Fibroblast of skin of right biceps (primary cell): ENCODE results near the gene KRTAP5-9.
"Not testable (repeated sequence)": the region's sequence is repeated elsewhere in the genome, so short reads cannot be mapped to it uniquely, and the experiment has no call there.

Source experiments
- DNase-seq: peaks from one replicate; pipeline ENCODE4 v3.0.0-alpha.2; 2013

The KRTAP5-9 gene

DNA sequence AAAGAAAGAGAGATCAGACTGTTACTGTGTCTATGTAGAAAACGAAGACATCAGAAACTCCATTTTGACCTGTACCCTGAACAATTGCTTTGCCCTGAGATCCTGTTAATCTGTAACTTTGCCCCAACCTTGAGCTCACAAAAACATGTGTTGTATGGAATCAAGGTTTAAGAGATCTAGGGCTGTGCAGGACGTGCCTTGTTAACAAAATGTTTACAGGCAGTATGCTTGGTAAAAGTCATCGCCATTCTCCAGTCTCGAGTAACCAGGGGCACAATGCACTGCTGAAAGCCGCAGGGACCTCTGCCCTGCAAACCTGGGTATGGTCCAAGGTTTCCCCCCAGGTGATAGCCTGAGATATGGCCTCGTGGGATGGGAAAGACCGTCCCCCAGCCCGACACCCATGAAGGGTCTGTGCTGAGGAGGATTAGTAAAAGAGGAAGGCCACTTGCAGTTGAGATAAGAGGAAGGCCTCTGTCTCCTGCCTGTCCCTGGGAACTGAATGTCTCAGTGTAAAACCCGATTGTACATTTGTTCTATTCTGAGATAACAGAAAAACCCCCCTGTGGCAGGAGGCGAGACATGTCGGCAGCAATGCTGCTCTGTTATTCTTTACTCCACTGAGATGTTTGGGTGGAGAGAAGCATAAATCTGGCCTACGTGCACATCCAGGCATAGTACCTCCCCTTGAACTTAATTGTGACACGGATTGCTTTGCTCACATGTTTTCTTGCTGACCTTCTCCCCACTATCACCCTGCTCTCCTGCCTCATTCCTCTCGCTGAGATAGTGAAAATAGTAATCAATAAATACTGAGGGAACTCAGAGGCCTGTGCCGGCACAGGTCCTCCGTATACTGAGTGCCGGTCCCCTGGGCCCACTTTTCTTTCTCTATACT lies 13.3 kb upstream of the KRTAP5-9 start:
- not testable (repeated sequence) for DNase-seq

DNA sequence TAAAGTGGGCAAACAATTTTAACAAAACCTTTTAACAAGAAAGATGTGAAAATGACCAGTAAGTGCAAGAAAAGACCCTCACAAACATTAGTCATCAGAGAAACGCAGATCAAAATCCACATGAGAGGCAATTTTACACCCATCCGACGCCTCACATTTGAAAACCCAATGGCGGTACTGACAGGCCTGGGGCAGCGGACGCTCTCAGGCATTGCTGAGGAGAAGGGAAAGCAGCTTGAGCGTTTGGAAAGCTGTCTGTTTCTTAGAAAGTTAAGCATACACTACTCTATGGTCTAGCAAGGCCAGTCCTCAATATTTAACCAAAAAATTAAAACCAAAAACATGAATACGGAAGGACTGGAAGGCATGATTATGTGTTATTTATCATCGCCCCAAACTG lies 12.4 kb upstream of the KRTAP5-9 start:
- DNase-seq: no peak

DNA sequence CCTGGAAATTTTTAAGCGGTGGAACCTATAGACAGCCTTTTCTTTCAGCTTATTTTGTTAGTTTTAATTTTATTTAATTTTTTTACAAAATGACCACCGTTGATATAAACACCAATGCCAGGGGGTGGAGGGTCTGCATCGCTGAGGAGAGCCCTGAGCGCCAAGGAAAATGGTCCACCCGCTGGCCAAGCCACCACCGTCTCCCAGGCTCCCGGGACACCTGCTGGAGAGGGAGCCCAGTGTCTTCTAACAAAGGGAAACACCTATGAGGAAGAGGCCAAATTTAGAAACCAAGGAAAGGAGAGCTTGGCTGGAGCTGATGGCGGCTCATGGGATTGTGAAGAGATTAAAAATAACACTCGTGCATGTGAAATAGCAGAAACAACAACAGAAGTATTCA lies 10.7 kb upstream of the KRTAP5-9 start:
- DNase-seq: no peak

DNA sequence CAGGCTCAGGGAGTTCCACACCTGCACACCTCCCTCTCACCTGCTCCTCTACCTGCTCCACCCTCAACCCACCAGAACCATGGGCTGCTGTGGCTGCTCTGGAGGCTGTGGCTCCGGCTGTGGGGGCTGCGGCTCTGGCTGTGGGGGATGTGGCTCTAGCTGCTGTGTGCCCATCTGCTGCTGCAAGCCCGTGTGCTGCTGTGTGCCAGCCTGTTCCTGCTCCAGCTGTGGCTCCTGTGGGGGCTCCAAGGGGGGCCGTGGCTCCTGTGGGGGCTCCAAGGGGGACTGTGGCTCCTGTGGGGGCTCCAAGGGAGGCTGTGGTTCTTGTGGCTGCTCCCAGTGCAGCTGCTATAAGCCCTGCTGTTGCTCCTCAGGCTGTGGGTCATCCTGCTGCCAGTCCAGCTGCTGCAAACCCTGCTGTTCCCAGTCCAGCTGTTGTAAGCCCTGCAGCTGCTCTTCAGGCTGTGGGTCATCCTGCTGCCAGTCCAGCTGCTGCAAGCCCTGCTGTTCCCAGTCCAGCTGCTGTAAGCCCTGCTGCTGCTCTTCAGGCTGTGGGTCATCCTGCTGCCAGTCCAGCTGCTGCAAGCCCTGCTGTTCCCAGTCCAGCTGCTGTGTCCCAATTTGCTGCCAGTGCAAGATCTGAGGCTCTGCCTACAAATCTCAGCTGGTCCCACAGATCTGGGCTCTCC lies 10.1 kb upstream of the KRTAP5-9 start, which contains the start of gene KRTAP5-8:
Gene KRTAP5-8 (plus strand): TSS at position 49 of the 689 bp plus-strand sequence. CDS start 31 bp downstream, at position 80.
- DNase-seq: not testable (repeated sequence)

DNA sequence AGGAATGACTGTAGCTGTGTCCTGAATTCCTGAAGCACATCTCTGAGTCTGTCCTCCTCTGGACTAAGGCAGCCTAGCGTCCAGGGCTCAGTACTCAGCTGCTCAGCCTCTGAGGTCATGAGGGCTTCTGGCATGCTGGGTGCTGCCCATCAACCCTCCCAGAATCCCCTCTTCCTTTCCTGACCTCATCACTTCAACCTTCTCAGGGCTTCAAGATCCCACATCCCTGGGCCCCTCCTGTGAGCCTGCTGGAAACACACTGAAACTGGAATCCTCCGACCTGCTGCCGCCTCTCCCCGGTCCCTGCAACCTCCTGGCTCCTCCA lies 9.6 kb upstream of the KRTAP5-9 start:
- no peak for DNase-seq

DNA sequence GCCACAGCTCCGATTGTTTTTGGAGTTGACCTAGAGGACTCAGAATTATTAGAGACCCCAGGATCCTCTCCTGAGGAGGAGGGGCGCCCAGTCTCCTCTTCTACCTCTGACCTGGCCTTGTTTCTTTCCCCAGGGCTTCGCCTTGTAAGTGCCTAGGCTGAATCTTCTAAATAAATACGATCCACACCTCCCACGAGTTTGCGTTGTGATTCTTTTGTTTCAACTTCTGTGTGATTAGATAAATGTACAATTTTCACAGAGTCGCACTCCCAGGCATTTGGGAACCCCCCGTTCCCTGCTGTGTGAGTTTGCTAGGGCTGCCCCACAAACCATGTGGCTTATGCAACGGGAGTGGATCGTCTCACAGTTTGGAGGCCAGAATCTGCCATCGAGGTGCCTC lies 9.2 kb upstream of the KRTAP5-9 start:
- DNase-seq: no peak

DNA sequence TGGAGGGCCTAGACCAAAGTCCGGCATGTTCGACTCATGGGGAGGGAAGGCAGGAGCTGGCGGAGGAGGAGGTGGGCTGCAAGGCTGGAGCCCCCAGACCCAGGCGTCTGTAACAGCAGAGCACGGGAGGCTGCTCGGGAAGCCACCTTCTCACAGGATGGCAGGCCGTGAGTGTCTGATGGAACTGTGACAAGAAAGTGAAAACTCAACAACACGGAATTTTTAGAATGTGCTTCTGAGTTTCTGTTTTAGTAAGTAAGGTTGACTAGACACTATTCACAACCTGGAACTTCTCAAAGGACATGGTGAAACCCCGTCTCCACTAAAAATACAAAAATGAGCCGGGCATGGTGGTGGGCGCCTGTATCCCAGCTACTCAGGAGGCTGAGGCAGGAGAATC lies 8.2 kb upstream of the KRTAP5-9 start:
- DNase-seq: not testable (repeated sequence)

DNA sequence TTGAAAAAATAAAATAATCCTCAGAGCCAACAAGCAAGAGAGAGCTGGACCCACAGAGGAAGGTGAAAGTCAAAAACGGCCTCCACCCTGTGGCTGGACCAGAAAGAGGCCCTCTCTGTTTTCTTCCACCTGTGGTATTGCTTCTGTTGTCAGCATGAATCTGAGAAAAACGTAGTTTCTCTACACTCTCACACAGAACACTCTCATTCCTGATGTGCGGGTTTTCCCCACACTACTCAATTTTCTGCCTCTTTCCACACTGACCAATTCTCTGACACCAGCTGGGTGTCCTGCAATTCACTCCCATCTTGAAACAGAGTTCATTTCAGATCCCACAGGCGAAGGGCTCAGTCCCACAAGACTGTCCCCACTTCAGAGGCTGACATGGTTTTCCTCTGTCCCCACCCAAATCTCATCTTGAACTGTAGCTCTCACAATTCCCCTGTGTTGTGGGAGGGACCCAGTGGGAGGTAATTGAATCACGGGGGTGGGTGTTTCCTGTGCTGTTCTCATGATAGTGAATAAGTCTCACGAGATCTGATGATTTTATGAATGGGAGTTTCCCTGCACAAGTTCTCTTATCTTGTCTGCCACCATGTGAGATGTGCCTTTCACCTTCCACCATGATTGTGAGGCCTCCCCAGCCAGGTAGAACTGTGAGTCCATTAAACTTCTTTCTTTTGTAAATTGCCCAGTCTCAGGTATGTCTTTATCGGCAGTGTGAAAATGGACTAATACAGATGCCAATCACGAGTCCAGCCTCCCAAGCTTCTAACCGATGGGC lies 7.5 kb upstream of the KRTAP5-9 start:
- DNase-seq: not testable (repeated sequence)

DNA sequence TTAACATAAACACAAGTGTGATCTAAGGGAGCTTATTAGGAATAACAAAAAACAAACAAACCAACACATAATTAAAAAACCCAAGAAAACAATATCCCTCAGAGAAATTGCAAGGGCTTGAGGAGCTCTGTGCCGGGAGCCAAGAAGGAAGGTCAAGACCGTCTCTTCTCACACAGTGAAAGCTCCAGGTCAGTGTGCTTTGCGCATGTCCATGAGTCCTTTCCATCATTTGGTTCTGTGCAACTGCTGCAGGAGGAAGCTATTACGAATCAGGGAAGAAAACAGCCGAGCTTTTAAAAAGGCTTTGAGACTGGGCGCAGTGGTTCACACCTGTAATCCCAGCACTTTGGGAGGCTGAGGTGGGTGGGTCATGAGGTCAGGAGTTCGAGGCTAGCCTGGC lies 5.8 kb upstream of the KRTAP5-9 start:
- no peak for DNase-seq

DNA sequence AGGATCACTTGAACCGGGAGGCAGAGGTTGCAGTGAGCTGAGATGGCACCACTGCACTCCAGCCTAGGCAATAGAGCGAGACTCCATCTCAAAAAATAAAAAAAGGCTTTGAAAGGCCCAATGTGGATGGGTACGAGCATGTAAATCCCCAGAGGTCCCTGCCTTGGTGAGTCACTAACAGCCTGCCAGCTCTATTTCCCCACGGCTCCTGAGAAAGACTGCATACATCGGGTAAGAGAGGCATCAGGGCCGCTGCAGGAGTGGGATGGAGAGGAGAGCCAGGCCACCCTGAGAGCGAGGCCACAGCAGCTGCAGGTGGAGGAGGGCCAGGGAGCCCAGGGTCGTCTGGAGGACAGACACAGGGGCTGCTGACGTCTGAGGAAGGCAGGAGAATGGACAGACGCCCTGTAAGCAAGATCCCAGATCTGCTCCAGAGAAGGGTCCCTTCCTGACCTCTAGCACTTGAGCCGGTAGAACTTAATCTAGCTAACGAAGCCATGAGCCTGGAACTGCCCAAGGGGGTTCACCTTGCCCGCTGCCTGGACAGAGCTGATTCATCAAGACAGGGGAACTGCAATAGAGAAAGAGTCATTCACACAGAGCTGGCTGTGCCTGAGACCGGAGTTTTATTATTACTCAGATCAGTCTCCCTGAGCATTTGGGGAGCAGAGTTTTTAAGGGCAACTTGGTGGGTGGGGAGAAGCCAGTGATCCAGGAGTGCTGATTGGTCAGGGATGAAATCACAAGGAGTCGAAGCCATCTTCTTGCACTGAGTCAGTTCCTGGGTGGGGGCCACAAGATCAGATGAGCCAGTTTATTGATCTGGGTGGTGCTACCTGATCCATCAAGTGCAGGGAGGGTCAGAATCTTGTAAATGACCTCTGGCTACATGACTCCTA lies 5.1 kb upstream of the KRTAP5-9 start:
- DNase-seq: no peak

DNA sequence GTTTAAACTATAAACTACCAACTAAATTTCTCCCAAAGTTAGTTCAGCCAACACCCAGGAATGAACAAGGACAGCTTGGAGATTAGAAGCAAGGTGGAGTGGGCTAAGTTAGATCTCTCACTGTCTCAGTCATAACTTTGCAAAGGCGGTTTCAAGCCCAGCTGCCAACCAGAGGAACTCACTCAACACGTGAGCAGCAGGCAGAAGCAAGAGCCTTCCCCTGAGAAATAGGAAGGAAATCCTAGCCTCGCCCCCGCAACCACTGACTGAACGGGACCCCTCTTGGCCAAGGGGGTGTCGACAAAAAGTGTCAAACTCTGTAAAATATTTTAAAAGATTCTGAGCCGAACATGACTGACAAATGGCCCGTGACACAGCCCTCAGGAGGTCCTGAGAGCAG lies 4.4 kb upstream of the KRTAP5-9 start:
- DNase-seq: no peak

DNA sequence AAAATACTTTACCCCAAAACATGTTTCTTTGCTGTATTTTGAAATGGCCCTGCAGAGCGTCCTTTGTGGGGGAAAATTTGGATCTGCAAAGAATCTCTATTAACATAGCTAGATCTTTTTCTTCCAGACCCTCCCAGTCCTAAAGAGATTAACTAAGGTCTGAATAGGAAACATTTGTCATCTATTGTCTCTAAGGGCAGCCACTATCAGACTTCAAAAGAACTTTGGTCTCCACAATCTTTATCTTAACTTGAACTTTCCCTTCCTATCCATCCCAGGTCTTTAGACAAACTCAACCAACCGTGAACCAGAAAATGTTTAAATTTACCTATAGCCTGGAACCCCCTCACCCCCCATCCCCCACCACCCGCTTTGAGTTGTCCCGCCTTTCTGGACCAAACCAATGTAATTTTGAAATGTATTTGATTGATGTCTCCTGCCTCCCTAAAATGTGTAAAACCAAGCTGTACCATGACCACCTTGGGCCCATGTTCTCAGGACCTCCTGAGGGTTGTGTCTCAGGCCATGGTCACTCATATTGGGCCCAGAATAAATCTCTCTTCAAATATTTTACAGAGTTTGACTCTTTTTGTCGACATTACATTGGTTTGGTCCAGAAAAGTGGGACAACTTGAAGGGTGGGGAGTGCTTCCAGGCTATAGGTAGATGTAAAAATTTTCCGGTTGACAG lies 3.5 kb upstream of the KRTAP5-9 start:
- no peak for DNase-seq

DNA sequence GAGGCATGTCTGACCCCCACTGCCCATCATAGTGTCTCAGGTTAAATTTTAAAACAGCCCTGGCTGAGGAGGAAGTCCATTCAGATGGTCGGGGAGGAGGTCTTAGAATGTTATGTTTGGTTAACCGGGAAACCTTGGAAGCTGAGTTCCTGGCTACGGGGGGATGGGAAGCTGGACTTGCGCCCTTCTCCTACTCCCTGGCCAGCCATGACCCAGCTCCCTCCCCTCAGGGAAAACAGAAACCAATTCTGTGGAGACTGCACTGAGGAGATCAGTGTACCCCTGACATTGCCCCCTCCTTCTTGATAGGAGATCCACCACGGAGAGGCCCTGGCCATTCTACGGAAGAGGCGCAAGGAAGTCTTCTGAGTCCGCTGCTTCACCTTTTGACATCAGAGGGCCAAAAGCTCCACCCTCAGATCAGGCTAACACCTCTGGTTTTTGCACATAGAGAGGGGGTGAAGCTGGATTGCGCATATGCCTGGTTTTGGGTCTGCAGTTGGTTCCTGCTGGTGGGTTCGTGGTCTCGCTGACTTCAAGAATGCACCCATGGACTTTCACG lies 2.7 kb upstream of the KRTAP5-9 start:
- no peak for DNase-seq

DNA sequence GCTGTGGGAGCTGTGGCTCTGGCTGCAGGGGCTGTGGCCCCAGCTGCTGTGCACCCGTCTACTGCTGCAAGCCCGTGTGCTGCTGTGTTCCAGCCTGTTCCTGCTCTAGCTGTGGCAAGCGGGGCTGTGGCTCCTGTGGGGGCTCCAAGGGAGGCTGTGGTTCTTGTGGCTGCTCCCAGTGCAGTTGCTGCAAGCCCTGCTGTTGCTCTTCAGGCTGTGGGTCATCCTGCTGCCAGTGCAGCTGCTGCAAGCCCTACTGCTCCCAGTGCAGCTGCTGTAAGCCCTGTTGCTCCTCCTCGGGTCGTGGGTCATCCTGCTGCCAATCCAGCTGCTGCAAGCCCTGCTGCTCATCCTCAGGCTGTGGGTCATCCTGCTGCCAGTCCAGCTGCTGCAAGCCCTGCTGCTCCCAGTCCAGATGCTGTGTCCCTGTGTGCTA lies 514 bp downstream of the KRTAP5-9 start:
- no peak for DNase-seq

DNA sequence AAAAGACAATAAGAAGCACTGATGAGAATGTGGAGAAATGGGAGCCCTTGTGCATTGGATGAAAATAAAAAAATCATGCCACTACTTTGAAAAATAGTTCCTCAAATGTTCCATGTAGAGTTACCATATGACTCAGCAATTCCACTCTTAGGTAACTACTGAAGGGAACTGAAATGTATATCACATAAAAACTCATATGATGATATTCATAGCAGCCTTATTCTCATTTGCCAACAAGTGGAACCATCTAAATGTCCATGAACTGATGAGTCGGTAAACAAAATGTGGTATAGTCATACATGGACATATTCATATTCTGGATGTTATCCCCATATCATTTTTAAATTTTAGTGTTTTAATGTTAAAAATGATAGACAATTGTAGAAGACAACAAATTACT lies 3.5 kb downstream of the KRTAP5-9 start:
- DNase-seq: no peak

DNA sequence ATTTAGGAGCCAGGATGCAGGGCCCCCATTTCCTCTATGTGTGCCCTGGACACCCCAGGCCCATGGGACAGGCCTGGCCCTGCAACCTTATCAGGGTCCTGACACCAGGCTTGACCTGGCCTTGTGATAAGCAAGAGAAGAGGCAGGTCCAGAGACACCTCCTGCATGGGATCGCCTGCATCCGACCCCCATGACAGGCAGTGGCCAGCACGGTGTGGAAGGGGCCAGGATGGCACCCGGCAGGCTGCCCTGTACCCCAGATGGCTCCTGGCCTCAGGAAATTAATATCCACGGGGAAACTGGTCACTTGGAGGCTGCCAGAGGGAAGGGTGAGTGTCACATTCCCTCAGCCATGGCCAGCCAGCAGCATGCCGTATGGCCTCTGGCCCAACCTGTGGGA lies 6.8 kb downstream of the KRTAP5-9 start:
- DNase-seq: no peak

DNA sequence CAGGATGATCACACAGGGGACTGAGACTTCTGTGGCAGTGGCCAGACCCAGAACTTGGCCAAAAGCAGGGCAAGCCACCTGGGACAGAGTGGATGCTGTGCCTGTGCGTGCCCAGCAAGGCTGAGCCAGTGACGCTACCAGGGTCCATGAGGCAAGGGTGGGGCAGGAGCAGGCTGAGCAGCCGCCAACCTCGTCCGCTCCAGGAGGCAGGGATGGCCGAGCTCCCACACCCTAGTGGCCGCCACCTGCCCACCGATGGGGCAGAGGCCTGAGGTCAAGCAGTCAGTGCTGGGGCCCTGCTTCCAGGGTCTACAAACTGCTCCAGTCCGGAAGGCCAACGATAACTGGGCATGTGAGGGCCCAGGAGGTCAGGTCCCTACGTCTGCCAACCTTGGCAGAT lies 7.3 kb downstream of the KRTAP5-9 start:
- DNase-seq: no peak

DNA sequence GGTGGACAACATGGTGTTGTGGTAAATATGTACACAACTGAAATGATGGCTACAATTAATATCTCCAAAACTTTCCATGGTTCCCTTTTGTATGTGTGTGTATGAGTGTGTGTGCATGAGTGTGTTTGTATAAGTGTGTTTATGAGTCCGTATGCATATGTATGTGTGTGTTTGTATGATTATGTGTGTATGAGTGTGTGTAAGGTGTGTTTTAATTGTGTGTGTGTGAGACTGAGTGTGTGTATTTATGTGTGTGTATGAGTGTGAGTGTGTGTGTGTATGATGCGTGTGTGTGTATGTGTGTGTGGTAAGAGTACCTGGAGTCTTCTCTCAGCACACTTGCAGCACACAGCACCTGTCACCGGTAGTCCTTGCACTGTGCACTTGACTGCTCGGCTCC lies 7.8 kb downstream of the KRTAP5-9 start:
- DNase-seq: no peak

DNA sequence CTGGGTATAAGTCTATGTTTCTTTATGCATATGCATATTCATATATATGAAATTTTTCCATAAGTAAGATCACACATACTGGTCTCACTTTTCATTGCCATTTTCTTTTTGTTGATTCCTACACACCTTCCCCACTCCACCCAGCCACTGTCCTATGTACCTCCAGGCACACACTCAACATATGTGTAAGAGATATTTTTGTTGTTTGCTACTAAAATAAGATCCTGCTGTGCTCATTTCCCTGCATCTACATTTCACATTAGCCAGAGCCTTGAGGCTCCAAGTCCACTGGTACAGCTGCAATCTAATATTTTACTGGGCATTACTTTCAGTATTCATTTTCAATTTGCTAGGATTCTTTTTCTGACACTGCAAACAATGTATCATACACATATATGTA lies 9.0 kb downstream of the KRTAP5-9 start:
- DNase-seq: no peak

DNA sequence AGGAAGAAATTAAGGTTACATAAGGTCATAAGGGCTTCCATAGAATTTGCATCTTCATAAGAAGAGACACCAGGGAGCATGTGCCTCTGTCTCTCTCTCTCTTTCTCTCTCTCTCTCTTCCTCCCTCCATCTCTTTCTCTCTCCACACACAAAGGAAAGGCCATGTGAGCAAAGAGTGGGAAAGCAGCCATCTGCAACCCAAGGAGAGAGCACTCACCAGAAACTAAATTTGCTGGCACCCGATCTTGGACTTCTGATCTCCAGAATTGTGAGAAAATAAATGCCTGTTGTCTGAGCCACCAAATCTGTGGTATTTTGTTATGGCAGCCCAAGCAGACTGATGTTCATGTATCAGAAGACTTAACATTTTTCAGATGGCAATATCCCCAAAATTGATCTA lies 10.8 kb downstream of the KRTAP5-9 start:
- DNase-seq: no peak

DNA sequence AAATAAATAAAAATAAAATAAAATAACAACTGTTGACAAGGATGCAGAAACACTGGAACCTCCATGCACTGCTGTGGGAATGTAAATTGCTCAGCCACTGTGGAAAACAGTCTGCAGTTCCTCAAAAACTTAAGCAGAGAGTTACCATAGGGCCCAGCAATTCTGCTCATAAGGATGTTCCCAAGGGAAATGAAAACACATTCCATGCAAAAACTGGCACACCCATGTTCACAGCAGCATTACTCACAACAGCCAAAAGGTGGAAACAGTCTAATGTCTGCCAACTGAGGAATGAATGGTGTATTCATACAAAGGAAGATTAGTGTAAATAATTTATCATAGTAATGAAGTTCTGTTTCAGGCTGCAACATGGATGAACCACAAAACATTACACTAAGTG lies 13.9 kb downstream of the KRTAP5-9 start:
- DNase-seq: peak; percentile 7

DNA sequence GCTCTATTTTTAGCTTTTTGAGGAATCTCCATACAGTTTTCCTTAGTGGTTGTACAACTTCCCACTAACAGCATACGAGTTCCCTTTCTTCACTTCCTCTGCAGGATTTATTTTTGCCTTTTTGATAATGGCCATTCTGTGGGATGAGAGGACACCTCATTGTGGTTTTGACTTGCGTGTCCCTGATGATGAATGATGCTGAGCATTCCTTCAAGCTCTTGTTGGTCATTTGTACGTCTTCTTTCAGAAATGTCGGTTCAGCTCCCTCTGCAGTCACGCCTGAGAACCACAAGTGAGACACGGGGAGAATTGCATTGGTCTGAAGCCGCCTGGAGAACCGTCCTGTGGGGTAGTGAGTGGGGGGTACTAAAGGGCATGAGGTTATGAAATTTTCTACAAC lies 15.2 kb downstream of the KRTAP5-9 start:
- DNase-seq: peak; percentile 49
